Retinal pigment epithelial cell (primary cell): ENCODE data around the gene SLC26A6.

ENCODE experiments used
- DNase-seq: peaks from one replicate; pipeline ENCODE4 v3.0.0-alpha.2; 2010; ENCODE audit warnings: low read depth
- H3K4me3 ChIP-seq: 2 replicates; pipeline ENCODE4 v1.5.1; 2011; ENCODE audit warnings: mild to moderate bottlenecking, low read length, control low read depth, moderate library complexity
- TF ChIP-seq, protein P1 (sequence below): conservative IDR thresholded peaks from 2 replicates; pipeline ENCODE4 v1.5.1; 2011; ENCODE audit warnings: low read depth, low read length, control low read depth, inconsistent platforms

Gene SLC26A6

DNA sequence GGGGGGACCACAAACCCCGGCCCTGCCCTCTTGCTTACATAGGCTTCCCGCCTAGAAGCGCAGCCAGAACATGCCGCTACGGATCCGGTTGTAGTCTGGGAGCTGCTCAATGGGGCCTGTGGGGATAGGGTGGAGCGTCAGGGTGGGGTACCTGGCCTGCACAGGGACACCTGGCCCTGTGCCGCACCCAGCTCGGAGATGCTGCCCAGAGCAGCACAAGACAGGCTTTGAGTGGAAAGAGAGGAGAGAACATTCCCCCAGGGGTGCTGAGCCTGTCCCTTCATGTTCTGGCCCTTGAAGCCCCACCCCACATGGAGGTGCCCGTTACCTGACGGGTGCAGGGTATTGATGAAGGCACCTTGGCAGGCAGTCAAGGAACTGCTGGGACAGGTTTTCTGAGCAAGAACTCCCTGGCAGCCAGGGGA is 36.2 kb downstream of the SLC26A6 start:
- TF ChIP-seq, protein P1, sequence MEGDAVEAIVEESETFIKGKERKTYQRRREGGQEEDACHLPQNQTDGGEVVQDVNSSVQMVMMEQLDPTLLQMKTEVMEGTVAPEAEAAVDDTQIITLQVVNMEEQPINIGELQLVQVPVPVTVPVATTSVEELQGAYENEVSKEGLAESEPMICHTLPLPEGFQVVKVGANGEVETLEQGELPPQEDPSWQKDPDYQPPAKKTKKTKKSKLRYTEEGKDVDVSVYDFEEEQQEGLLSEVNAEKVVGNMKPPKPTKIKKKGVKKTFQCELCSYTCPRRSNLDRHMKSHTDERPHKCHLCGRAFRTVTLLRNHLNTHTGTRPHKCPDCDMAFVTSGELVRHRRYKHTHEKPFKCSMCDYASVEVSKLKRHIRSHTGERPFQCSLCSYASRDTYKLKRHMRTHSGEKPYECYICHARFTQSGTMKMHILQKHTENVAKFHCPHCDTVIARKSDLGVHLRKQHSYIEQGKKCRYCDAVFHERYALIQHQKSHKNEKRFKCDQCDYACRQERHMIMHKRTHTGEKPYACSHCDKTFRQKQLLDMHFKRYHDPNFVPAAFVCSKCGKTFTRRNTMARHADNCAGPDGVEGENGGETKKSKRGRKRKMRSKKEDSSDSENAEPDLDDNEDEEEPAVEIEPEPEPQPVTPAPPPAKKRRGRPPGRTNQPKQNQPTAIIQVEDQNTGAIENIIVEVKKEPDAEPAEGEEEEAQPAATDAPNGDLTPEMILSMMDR: no peak
- no peak for DNase-seq
- no peak overlapping the region for H3K4me3 ChIP-seq

DNA sequence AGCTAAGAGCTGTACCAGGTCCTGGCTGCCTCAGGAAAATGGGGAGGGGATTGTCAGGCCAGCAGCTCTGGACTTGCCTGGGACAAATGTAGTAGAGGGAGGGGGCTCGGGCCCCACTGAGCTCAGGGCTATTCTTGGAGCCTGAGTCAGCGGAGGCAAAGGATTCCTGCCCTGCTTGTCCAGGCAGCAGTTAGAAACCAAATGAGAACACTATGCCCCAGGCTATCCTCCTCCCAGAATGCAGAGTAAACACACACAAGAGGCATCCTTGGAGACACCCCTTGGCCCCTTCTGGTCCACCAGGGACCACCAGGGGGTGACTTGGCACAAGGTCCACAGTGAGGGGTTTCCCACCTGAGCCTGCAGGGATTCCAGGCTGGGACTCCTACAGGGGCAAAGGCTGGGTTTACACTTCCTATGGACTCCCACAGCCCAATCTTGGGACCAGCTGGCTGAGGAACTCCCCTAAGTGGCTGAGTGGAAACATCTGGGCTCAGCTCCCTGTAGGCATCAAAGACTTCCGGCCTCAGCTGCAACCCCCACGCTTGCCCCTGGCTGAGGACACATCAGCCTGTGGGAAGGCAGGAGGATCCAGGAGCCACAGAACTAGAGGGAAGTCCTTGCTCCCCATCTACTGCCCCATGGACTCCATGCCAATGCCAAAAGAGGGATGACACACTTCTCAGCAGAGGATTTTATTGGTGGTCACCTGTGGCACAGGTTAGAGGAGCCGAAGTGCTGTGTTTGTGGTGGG is 36.8 kb downstream of the SLC26A6 start:
- TF ChIP-seq, protein P1: no peak
- no peak for DNase-seq
- no peak overlapping the region for H3K4me3 ChIP-seq

DNA sequence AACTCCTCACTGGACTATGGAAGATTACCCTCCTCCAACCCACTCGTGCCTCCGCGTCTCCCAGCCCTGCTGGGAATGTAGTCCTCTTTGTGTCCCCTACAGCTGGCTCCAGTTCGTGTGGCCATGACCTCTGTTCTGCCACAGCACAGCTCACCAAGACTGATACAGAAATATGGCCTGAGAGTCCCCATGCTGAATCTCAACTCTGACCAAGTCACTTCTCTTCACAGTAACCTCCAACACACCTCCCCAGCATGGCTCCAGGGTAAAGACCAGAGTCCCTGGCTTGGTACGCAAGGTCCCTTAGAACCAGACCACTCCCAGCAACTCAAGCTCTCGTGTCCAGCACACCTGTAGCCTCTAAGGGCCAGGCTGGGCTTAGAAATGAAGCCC is 37.9 kb downstream of the SLC26A6 start:
- TF ChIP-seq, protein P1: no peak
- no peak for DNase-seq
- no peak overlapping the region for H3K4me3 ChIP-seq

DNA sequence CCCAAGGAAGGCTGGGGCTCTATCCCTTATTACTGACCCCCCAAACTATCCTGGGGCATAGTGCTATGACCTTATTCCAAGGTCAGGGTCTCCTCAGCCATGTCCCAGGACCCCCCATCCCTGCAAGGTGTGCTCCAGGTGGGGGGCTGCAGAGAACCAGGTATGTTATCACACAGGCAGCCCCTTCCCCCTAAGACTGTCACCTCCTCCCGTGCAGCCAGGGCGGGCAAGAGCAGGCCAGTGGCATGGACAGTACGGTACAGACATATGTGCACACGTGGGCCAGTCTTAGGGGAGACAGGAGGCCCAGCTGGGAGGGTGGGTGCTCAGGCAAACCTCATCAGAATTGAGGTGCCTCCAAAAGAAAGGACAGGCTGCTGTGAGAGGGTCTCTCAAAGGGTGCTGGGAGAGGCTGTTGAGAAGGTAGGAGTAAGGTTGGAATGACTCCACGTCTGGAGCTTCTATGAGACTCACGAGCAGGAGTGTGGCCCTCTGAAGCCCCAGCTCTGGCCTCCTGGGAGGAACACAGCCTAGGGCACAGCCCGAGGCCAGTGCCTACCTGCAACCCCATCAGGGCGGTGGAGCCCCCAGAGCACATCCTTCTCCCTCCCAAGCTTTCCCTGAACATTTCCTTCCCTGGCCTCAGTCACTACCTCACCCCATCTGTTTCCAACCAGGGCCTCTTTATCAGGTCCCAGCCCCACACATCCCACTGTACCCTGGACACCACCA is 38.4 kb downstream of the SLC26A6 start:
- TF ChIP-seq, protein P1: no peak
- H3K4me3 ChIP-seq: no peak overlapping the region

DNA sequence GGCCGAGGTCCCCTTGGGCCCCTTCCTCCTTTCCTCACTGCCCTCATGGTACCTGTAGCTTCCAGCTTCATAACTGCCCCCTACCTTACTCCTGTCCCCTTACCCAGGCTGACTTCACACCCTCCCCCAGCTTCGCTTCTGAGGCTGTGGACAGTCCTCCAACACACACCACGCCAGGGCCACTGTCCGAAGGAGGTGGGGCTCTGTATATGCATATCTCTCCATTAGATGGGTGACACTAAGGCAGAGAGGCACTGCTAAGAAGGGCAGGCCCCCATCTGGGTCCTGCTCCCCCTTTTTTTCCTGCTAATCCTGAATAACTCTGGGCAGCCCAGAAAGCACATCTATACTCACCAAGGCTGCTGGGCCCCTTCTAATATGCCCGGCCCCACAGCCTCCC is 39.1 kb downstream of the SLC26A6 start:
- H3K4me3 ChIP-seq: no peak overlapping the region
- TF ChIP-seq, protein P1: no peak
- no peak for DNase-seq

More for the DNA sequence above, 38.4 kb downstream of the SLC26A6 start:
- DNase-seq: no peak

DNA sequence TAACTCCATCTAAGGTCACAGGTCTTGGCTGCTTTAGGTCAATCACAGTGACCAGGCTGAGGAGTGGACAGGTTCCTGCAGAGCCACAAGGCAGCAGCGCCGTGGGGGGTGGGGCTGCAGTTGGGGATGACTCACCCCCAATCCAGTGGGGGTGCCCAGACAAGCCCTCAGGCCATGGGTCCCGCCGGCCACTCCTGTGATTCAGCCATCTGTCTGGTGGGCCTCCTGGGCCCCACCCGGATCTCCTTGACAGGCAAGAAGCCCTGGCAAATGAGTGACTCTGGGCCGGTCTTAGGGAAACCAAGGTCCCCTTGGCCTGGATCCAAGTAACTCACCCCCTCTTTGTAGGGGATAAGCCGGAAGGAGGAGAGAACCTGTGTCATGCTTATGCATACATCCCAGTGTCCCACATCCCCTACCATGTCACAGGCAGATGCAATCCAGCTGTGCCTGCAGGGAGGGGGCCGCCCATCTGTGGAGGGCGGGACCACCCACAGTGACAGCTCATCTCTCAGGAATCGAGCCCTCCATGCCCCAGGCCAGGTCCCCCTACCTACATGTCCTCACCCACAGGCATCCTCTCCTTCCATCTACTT is 39.6 kb downstream of the SLC26A6 start:
- no peak for DNase-seq
- TF ChIP-seq, protein P1: no peak
- H3K4me3 ChIP-seq: peak overlapping the region; percentile 45
